GM23338 (cell line): ENCODE results near the gene SERGEF. TPM values are rescaled to one million over a fixed set of nuclear protein-coding genes. Genes with fewer than 3 reads are reported as not detected.

Experiments used
- ATAC-seq: fragments of 200-7000 bp; cut with Tn5 transposase; 3 replicates; pipeline ENCODE4 v1.9.1; 2020
- DNase-seq: peaks from one replicate; pipeline ENCODE4 v3.0.0-alpha.2; 2015; ENCODE audit warnings: low spot score
- H2AFZ ChIP-seq: fragments of 200-600 bp; sonication (generic); 2 replicates; pipeline ENCODE4 v1.8.0; 2016; ENCODE audit warnings: antibody characterized with exemption, mild to moderate bottlenecking, moderate library complexity
- H3F3A ChIP-seq: fragments of 200-600 bp; sonication (generic); replicated peaks from 2 replicates; pipeline ENCODE4 v1.8.0; 2017; ENCODE audit warnings: antibody characterized with exemption, mixed run types, low read depth
- H3K27ac ChIP-seq: fragments of 200-600 bp; sonication (generic); 2 replicates; pipeline ENCODE4 v1.6.1; 2016; ENCODE audit warnings: low read depth
- H3K27me3 ChIP-seq: fragments of 200-600 bp; sonication (generic); 2 replicates; pipeline ENCODE4 v1.8.0; 2016; ENCODE audit warnings: mild to moderate bottlenecking, mixed run types, moderate library complexity; ENCODE audit not compliant: insufficient read depth
- H3K36me3 ChIP-seq: fragments of 200-600 bp; sonication (generic); 2 replicates; pipeline ENCODE4 v1.8.0; 2016; ENCODE audit warnings: mild to moderate bottlenecking; ENCODE audit not compliant: insufficient read depth
- H3K4me1 ChIP-seq: fragments of 200-600 bp; sonication (generic); 2 replicates; pipeline ENCODE4 v1.8.0; 2016; ENCODE audit warnings: mild to moderate bottlenecking, moderate library complexity; ENCODE audit not compliant: insufficient read depth
- H3K4me2 ChIP-seq: fragments of 200-600 bp; sonication (generic); 2 replicates; pipeline ENCODE4 v1.7.1; 2017; ENCODE audit warnings: mixed run types
- H3K4me3 ChIP-seq: fragments of 200-600 bp; sonication (generic); 2 replicates; pipeline ENCODE4 v1.6.1; 2016; ENCODE audit warnings: mixed run types
- H3K79me2 ChIP-seq: fragments of 200-600 bp; sonication (generic); replicated peaks from 2 replicates; pipeline ENCODE4 v1.8.0; 2017; ENCODE audit warnings: mild to moderate bottlenecking; ENCODE audit not compliant: insufficient read depth
- H3K9me2 ChIP-seq: fragments of 200-600 bp; sonication (generic); 2 replicates; pipeline ENCODE4 v1.8.0; 2017; ENCODE audit not compliant: insufficient read depth
- H4K20me1 ChIP-seq: fragments of 200-600 bp; sonication (generic); replicated peaks from 2 replicates; pipeline ENCODE4 v1.8.0; 2017; ENCODE audit warnings: mild to moderate bottlenecking; ENCODE audit not compliant: insufficient read depth
- H3K27ac Mint-ChIP-seq: 2 replicates; pipeline ENCODE4 v1.8.0; 2020; ENCODE audit warnings: inconsistent platforms, mild to moderate bottlenecking, moderate library complexity, mixed read lengths
- H3K27me3 Mint-ChIP-seq: 3 replicates; pipeline ENCODE4 v1.8.0; 2022; ENCODE audit warnings: low read depth, mild to moderate bottlenecking, moderate library complexity, mixed read lengths, inconsistent platforms; ENCODE audit not compliant: insufficient read depth, poor library complexity
- H3K36me3 Mint-ChIP-seq: 3 replicates; pipeline ENCODE4 v1.8.0; 2021; ENCODE audit warnings: low read depth, mild to moderate bottlenecking, inconsistent platforms, moderate library complexity, mixed read lengths
- H3K4me1 Mint-ChIP-seq: 3 replicates; pipeline ENCODE4 v1.8.0; 2020; ENCODE audit warnings: mild to moderate bottlenecking, inconsistent platforms, mixed read lengths
- H3K4me3 Mint-ChIP-seq: 3 replicates; pipeline ENCODE4 v1.8.0; 2021; ENCODE audit warnings: moderate library complexity, mild to moderate bottlenecking, inconsistent platforms, mixed read lengths
- H3K9me3 Mint-ChIP-seq: 3 replicates; pipeline ENCODE4 v1.8.0; 2020; ENCODE audit warnings: moderate library complexity, mild to moderate bottlenecking, inconsistent platforms, mixed read lengths
- CREB1 ChIP-seq: fragments of 250-450 bp; sonication (Bioruptor Pico); IDR thresholded peaks from 2 replicates; pipeline ENCODE4 v1.5.0; 2020; ENCODE audit warnings: low read depth, mild to moderate bottlenecking, moderate library complexity
- EZH2 ChIP-seq: fragments of 200-600 bp; sonication (generic); IDR thresholded peaks from one replicate; pipeline ENCODE4 v1.8.0; 2017; ENCODE audit warnings: antibody characterized with exemption, mild to moderate bottlenecking, low read depth; ENCODE audit not compliant: unreplicated experiment
- NANOG ChIP-seq: IDR thresholded peaks from 2 replicates; pipeline ENCODE4 v1.6.1; 2016; ENCODE audit warnings: antibody characterized with exemption, borderline replicate concordance
- POLR2AphosphoS5 ChIP-seq: IDR thresholded peaks from 2 replicates; pipeline ENCODE4 v1.6.1; 2016; ENCODE audit warnings: antibody characterized with exemption, low read depth
- ZNF114 ChIP-seq: fragments of 250-450 bp; sonication (Bioruptor Pico); IDR thresholded peaks from 2 replicates; pipeline ENCODE4 v1.5.0; 2020; ENCODE audit warnings: mild to moderate bottlenecking, moderate library complexity
- ZNF331 ChIP-seq: fragments of 250-450 bp; sonication (Bioruptor Pico); IDR thresholded peaks from 2 replicates; pipeline ENCODE4 v1.5.0; 2020; ENCODE audit warnings: low read depth, mild to moderate bottlenecking, moderate library complexity
- ZNF462 ChIP-seq: fragments of 250-450 bp; sonication (Bioruptor Pico); IDR thresholded peaks from 2 replicates; pipeline ENCODE4 v1.5.0; 2020; ENCODE audit warnings: mild to moderate bottlenecking, moderate library complexity
- polyA plus RNA-seq: library from polyadenylated mRNA; unstranded; fragments of >200 nt; fragmentation: Nextera tagmentation; extraction: Ambion mirVana; gene quantifications from 2 replicates; pipeline ENCODE4 v1.2.1, GENCODE V29; 2016
- total RNA-seq: library from RNA; depleted of rRNA; stranded (reverse); fragments of >200 nt; shearing (Covaris generic); gene quantifications from 2 replicates; pipeline ENCODE4 v1.2.3, GENCODE V29; 2014

Gene SERGEF
- total and polyA plus RNA-seq, 2 experiments from 2014 or later, result 24.2 to 27.9 TPM

- TF ChIP-seq ZNF462 (CRISPR knock-in tag) (no peak), NANOG (no peak), ZNF331 (no peak), EZH2 (no peak), ZNF114 (CRISPR knock-in tag) (no peak), POLR2AphosphoS5 (no peak), CREB1 (CRISPR knock-in tag) (no peak)
These were observed 268.5 kb downstream of the SERGEF start (continued) for GRCh38 chr11:17744151-17744940.

GRCh38 chr11:17743808-17744119 lies 269.1 kb downstream of the SERGEF start:
- Histone ChIP-seq H3K27me3 (peaks cover 11% of the 10 kb centered on the region), H3F3A (no peaks in the 10 kb centered on the region), H3K27ac (no peak overlapping the region), H4K20me1 (no peaks in the 10 kb centered on the region), H3K4me3 (no peak overlapping the region), H3K79me2 (no peaks in the 10 kb centered on the region), H2AFZ (no peak overlapping the region), H3K4me1 (peaks cover 6% of the 10 kb centered on the region; the same call in 1 of the 2 replicates), H3K4me2 (no peak overlapping the region), H3K9me2 (no peaks in the 10 kb centered on the region), H3K36me3 (no peaks in the 10 kb centered on the region)
- no peak for TF ChIP-seq ZNF462 (CRISPR knock-in tag)
- no peak for TF ChIP-seq CREB1 (CRISPR knock-in tag)
- no peaks in the 10 kb centered on the region for H3K9me3 Mint-ChIP-seq
- peaks cover 13% of the 10 kb centered on the region for H3K27me3 Mint-ChIP-seq
- DNase-seq (no peak), ATAC-seq (no peak)
- no peak overlapping the region for H3K4me3 Mint-ChIP-seq
- no peak overlapping the region for H3K27ac Mint-ChIP-seq
- no peaks in the 10 kb centered on the region for H3K4me1 Mint-ChIP-seq
- no peaks in the 10 kb centered on the region for H3K36me3 Mint-ChIP-seq
